HG03196 (cell line): ENCODE measurements around the gene WASHC2A.
"Not testable (repeated sequence)": the region's sequence is repeated elsewhere in the genome, so short reads cannot be mapped to it uniquely, and the experiment has no call there.

Source experiments
- ATAC-seq: cut with Tn5 transposase; IDR thresholded peaks from one replicate; pipeline ENCODE4 v1.9.1; 2021; ENCODE audit not compliant: unreplicated experiment

Gene WASHC2A

GRCh38 chr10:50059946-50060345 lies 7.8 kb upstream of the WASHC2A start:
- not testable (repeated sequence) for ATAC-seq

GRCh38 chr10:50061548-50061947 lies 6.2 kb upstream of the WASHC2A start:
- ATAC-seq, result not testable (repeated sequence)

- ATAC-seq, result no peak
Measured at GRCh38 chr10:50063100-50063499, 4.7 kb upstream of the WASHC2A start.

- ATAC-seq, result not testable (repeated sequence)
Measured at GRCh38 chr10:50068352-50068659, 552 bp downstream of the WASHC2A start.

GRCh38 chr10:50075139-50075538 lies 7.4 kb downstream of the WASHC2A start:
- not testable (repeated sequence) for ATAC-seq

- not testable (repeated sequence) for ATAC-seq
Measured at GRCh38 chr10:50075544-50075943, 7.8 kb downstream of the WASHC2A start.

GRCh38 chr10:50091304-50091703 lies 23.6 kb downstream of the WASHC2A start:
- not testable (repeated sequence) for ATAC-seq

GRCh38 chr10:50092928-50093327 lies 25.2 kb downstream of the WASHC2A start:
- not testable (repeated sequence) for ATAC-seq

- ATAC-seq, result not testable (repeated sequence)
Measured at GRCh38 chr10:50094630-50095029, 26.9 kb downstream of the WASHC2A start.

GRCh38 chr10:50095402-50095801 lies 27.6 kb downstream of the WASHC2A start:
- not testable (repeated sequence) for ATAC-seq

- ATAC-seq, result not testable (repeated sequence)
Measured at GRCh38 chr10:50096722-50097121, 29.0 kb downstream of the WASHC2A start.

GRCh38 chr10:50098645-50099044 lies 30.9 kb downstream of the WASHC2A start:
- not testable (repeated sequence) for ATAC-seq

GRCh38 chr10:50101139-50101582 lies 33.4 kb downstream of the WASHC2A start:
- not testable (repeated sequence) for ATAC-seq

- not testable (repeated sequence) for ATAC-seq
Measured at GRCh38 chr10:50101747-50102146, 34.0 kb downstream of the WASHC2A start.

GRCh38 chr10:50102267-50102666 lies 34.5 kb downstream of the WASHC2A start:
- peak; percentile 71 for ATAC-seq

- not testable (repeated sequence) for ATAC-seq
Measured at GRCh38 chr10:50108999-50109698, 41.4 kb downstream of the WASHC2A start.

GRCh38 chr10:50112419-50113112 lies 44.8 kb downstream of the WASHC2A start:
- ATAC-seq, result not testable (repeated sequence)

GRCh38 chr10:50126765-50127164 lies 59.0 kb downstream of the WASHC2A start:
- ATAC-seq, result not testable (repeated sequence)

GRCh38 chr10:50127770-50128292 lies 60.1 kb downstream of the WASHC2A start:
- ATAC-seq, result not testable (repeated sequence)

GRCh38 chr10:50131245-50131965 lies 63.7 kb downstream of the WASHC2A start:
- not testable (repeated sequence) for ATAC-seq

- ATAC-seq, result not testable (repeated sequence)
Measured at GRCh38 chr10:50132322-50132721, 64.6 kb downstream of the WASHC2A start.
